Mucosa of rectum (tissue), 2 donors: ENCODE data around the gene SMAD5.

ENCODE experiments used
- H3K27ac ChIP-seq, 2 donors: one replicate each; pipeline ENCODE4 v1.7.0; 2013; ENCODE audit warnings: inconsistent platforms in 2 of 2, low read depth in 2 of 2, low read length in 2 of 2
- H3K27me3 ChIP-seq, 2 donors: one replicate each; pipeline ENCODE4 v1.7.0; 2013; ENCODE audit warnings: low read length in 2 of 2; ENCODE audit not compliant: control insufficient read depth in 2 of 2, insufficient read depth in 2 of 2
- H3K36me3 ChIP-seq, 2 donors: one replicate each; pipeline ENCODE4 v1.7.0; 2013; ENCODE audit warnings: low read length in 2 of 2; ENCODE audit not compliant: control insufficient read depth in 2 of 2, insufficient read depth in 2 of 2
- H3K4me1 ChIP-seq, 2 donors: one replicate each; pipeline ENCODE4 v1.7.0; 2013; ENCODE audit warnings: low read length in 2 of 2, mild to moderate bottlenecking in 1 of 2; ENCODE audit not compliant: control insufficient read depth in 2 of 2, insufficient read depth in 2 of 2
- H3K4me3 ChIP-seq, 2 donors: one replicate each; pipeline ENCODE4 v1.7.0; 2013; ENCODE audit warnings: low read length in 2 of 2
- H3K9ac ChIP-seq, 2 donors: one replicate each; pipeline ENCODE4 v1.7.0; 2013; ENCODE audit warnings: low read length in 2 of 2, low read depth in 1 of 2, mild to moderate bottlenecking in 1 of 2
- H3K9me3 ChIP-seq, 2 donors: one replicate each; pipeline ENCODE4 v1.7.0; 2013; ENCODE audit warnings: low read length in 2 of 2; ENCODE audit not compliant: control insufficient read depth in 2 of 2
- donor health status: healthy.
- donor health status: Normal muscosa, but diverticular disease.

SMAD5 gene

DNA sequence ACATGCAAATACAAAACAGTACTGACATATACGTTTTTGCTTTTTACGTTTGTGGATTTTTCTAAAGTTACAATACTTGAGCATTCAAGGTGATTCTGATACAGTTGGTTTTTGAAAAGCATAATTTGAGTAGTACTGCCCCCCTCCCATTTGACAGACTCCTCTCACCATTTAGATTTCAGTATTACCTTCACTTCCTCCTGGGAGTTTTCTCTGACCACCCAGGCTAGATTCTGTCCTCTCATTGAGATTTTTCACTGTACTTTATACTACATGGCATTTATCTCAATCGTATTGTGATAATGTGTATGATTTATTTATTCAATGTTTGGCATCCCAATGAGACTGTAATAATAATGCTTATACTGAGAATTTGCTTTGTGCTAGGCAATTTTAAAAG, 32.8 kb upstream of the SMAD5 start:
- Histone ChIP-seq H3K9ac (no peak overlapping the region), H3K27ac (no peak overlapping the region), H3K27me3 (no peaks in the 10 kb centered on the region), H3K4me3 (no peak overlapping the region), H3K4me1 (peaks cover 6 to 9% of the 10 kb centered on the region in 2 donors), H3K9me3 (no peaks in the 10 kb centered on the region), H3K36me3 (no peaks in the 10 kb centered on the region)

DNA sequence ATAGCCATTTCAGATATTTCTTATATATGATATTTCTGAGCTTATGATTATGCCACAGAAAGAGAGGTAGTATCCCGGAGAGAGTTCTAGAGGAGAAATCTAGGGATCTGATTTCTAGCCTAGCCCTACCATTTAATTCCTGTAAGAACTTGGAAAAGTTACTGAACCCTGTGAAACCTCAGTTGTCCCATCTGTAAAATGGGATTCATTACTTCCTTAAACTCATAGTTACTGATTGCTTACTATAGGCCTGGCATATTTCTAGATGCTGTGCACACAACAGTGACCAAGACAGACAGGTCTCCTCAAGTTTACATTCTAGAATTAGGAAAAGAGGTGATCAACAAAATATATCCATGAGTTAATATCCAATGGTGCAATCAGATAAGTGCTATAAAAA, 30.8 kb upstream of the SMAD5 start:
- Histone ChIP-seq H3K4me3 (no peak overlapping the region), H3K9me3 (no peaks in the 10 kb centered on the region), H3K27ac (no peak overlapping the region), H3K9ac (no peak overlapping the region), H3K27me3 (no peaks in the 10 kb centered on the region), H3K4me1 (no peaks in the 10 kb centered on the region), H3K36me3 (no peaks in the 10 kb centered on the region)

DNA sequence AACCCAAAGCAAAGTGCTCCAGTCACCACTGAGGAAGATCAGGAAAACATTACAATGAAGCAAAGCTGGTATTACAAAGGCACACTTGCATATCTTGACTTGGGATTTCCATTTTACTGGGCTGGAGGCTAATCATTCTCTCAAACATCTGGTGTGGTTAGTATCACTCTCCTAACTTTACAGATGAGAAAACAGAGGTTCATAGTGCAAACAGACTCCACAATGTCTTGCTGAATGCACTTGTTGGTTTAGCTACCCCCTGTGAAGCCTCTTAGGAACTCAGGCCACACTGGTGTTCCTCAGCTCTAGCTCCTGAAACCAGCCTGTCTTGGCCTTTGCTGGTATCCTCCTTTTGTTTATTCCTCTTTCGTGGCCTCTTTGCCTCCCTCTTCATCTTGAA, 29.5 kb upstream of the SMAD5 start:
- H3K36me3 ChIP-seq: no peaks in the 10 kb centered on the region
- no peak overlapping the region for H3K27ac ChIP-seq
- no peak overlapping the region for H3K9ac ChIP-seq
- no peaks in the 10 kb centered on the region for H3K4me1 ChIP-seq
- no peak overlapping the region for H3K4me3 ChIP-seq
- H3K27me3 ChIP-seq: no peaks in the 10 kb centered on the region
- H3K9me3 ChIP-seq: no peaks in the 10 kb centered on the region

DNA sequence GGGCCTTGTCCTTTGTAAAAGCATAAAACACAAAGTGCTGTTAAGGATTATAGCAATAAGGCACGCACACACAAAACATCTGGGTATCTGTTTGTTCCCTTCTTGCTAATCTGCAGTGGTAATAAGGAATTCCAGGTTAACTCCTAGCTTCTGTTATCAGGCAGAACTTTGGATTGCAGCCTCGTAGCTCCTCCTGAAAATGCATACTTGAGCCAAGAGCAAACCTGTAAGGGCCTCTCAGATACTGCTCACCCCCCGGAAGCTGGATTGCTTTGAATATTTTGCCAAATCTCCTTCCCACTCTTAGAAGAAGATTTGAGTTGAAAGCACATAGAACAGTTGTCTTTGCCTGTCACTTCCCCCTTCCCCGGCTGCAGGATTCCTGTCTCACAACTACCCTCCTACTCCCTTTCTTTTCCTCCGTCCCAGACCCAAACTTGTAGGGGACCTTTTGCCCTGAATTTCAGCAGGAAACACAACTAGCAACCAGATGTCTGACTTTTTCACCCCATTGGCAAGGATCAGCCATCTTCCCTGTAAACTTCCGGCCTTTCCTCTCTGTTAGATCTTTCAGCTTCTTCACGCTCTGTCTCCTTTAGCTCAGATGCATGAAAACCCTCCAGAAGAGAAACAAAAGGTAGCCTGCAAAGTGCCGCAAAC, 28.2 kb upstream of the SMAD5 start:
- Histone ChIP-seq H3K4me1 (no peaks in the 10 kb centered on the region), H3K9me3 (no peaks in the 10 kb centered on the region), H3K27ac (no peak overlapping the region), H3K27me3 (no peaks in the 10 kb centered on the region), H3K9ac (no peak overlapping the region), H3K36me3 (no peaks in the 10 kb centered on the region), H3K4me3 (no peak overlapping the region)

DNA sequence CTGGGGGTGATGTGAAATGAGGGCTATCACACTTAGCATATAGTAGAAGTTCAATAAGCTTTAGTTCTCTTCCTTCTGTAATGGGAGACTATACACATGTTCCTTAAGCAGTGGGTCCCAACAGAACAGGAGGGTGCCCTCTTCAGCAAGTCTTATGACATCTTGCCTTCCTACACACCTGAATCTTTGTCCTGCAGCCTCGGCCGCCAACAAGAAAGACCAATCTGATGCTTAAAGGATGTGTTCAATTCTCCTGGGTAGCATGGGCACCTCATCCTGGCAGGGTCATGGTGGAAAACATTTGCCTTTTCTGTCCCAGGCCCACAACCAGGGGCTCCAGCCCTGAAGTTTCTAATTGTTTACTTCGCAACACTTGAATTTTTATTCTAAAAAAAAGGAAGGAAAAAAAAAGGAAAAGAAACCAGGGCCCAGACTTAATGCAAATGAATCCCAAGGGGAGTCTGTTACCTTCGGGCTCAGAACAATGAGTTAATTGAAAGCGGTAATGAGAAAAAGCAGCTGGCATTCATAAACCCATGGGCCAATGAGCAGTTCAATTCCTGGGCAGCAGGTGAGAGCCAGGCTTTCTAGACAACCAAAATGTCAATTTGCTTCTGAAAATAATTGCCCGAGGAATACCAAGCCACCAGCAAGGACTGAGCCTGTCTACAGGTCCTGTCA, 26.2 kb upstream of the SMAD5 start:
- Histone ChIP-seq H3K9me3 (no peaks in the 10 kb centered on the region), H3K27ac (no peak overlapping the region), H3K36me3 (no peaks in the 10 kb centered on the region)

DNA sequence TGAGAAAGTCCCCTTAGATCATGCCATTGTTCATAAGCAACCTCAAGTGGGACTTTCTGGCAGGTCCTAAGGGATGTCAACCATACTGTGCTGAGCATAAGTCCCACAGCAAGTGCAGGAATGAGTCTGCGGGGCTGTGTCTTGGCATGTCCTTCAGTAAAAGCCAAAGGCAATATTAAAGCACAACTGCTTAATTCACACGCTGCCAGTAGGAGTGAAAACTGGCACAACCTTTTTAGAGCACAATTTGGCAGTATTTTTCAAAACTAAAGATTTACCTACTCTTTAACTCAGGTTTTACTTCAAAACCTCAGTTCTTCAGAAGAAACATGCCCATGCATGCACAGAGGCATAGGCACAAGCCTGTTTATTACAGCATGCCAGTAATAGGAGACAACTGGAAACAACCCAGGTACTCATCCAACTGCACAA, 24.4 kb upstream of the SMAD5 start:
- Histone ChIP-seq H3K4me1 (no peaks in the 10 kb centered on the region), H3K27ac (no peak overlapping the region), H3K36me3 (no peaks in the 10 kb centered on the region), H3K9ac (no peak overlapping the region), H3K9me3 (no peaks in the 10 kb centered on the region), H3K27me3 (no peaks in the 10 kb centered on the region), H3K4me3 (no peak overlapping the region)

More for the DNA sequence above, 26.2 kb upstream of the SMAD5 start:
- no peaks in the 10 kb centered on the region for H3K4me1 ChIP-seq
- H3K4me3 ChIP-seq: no peak overlapping the region
- no peak overlapping the region for H3K9ac ChIP-seq
- H3K27me3 ChIP-seq: no peaks in the 10 kb centered on the region

DNA sequence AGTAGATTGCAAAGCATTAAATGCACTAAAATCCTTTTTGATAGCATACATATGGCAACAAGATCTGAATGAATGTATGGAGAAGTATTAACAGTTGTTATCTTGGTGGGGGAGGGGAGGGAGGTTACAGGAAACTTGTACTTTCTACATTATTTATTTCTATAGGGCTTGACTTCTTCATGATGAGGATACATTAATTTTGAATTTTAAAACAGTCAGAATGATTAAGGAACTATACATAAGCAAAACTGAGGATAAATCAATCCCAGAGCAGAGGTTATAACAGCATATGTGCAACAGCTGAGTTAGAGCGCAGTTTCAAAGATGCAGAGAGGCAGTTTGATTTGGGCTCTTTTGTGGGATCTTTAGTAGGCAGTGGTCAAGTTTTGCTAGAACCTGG, 23.9 kb upstream of the SMAD5 start:
- H3K27me3 ChIP-seq: no peaks in the 10 kb centered on the region
- no peak overlapping the region for H3K27ac ChIP-seq
- no peaks in the 10 kb centered on the region for H3K4me1 ChIP-seq
- H3K9ac ChIP-seq: no peak overlapping the region
- H3K4me3 ChIP-seq: no peak overlapping the region
- no peaks in the 10 kb centered on the region for H3K9me3 ChIP-seq
- no peaks in the 10 kb centered on the region for H3K36me3 ChIP-seq

DNA sequence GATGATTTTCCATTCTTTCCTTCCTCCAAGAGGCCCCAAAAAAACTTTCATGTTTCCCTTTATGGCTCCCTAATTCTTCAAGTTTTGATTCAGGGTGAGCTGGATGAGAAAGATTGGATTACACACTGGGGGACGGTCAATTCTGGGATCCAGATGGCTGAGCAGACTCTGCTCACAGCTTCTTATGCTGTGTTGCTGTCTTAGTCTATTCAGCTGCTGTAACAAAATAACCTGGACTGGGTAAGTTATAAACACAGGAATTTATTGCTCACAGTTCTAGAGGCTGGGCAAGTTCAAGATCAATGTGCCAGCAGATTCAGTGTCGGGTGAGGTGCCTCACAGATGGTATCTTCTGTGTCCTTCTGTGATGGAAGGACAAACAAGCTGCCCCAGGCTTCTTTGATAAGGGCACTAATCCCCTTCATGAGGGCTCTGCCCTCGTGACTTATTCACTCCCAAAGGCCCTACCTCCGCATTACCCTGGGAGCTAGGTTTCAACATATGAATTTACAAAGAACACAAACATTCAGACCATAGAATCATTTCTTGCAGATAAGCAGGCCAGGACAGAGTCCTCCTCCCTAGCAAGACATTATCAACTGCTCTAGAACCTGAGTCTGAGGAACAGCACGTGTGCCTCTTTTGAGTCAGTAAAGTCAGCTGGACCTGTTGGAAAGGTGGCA, 23.1 kb upstream of the SMAD5 start:
- no peak overlapping the region for H3K27ac ChIP-seq

DNA sequence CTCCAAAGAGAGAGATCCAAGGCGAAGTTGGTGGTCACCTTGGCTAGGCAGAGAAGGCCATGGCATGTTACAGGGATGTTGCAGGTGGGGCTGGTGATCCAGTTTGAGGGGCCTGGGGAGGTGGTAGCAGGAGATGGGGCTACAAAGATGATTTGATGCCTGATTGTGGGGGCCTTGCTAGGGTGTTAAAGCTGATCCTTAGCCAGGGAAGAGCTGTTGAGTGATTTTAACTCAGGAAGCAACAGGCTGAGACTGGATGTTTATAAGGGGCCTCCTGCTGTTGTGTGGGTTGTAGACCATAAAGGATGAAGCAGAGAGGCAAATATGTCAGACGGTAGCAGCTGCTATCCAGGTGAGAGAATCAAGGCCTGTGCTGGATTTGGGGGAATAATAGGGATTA, 19.0 kb upstream of the SMAD5 start:
- no peak overlapping the region for H3K4me3 ChIP-seq
- H3K9me3 ChIP-seq: no peaks in the 10 kb centered on the region
- H3K9ac ChIP-seq: no peak overlapping the region
- no peaks in the 10 kb centered on the region for H3K4me1 ChIP-seq
- no peaks in the 10 kb centered on the region for H3K36me3 ChIP-seq
- no peaks in the 10 kb centered on the region for H3K27me3 ChIP-seq
- no peak overlapping the region for H3K27ac ChIP-seq

More for the DNA sequence above, 23.1 kb upstream of the SMAD5 start:
- Histone ChIP-seq H3K4me1 (no peaks in the 10 kb centered on the region), H3K9me3 (no peaks in the 10 kb centered on the region), H3K36me3 (no peaks in the 10 kb centered on the region), H3K9ac (no peak overlapping the region), H3K4me3 (no peak overlapping the region), H3K27me3 (no peaks in the 10 kb centered on the region)

DNA sequence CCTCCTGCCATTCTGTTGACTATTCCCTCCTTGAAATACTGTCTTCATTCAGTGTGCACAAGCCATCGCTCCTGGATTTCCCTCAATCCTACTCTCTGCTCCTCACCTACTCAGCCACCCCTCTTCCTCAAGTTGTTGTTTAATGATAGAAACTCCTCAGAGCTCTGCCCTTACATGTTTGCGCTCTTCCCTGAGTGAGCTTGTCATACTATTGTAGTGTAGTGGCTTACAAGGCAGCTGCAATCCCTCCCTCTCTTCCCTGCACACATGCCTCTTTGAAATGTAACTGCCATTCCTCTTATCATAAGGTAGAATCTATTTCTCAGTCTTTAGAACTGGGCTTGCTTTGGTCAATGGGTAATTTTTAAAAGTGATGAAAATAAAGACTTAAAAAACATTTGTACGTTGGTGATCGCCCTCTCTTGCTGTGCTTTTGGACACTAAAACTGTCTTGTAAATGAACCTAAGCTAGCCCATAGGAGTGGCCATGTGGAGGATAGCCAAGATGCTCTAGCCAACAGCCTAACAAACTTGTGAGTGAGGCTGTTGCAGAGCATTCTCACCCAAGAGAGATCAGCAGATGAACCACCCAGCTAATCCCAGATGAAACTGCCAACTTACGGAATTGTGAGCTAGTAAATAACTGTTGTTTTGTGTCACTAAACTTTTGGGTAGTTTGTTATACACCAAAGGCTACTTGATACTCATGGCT, 18.1 kb upstream of the SMAD5 start:
- no peak overlapping the region for H3K9ac ChIP-seq
- H3K27me3 ChIP-seq: no peaks in the 10 kb centered on the region
- no peak overlapping the region for H3K27ac ChIP-seq
- H3K36me3 ChIP-seq: no peaks in the 10 kb centered on the region
- no peaks in the 10 kb centered on the region for H3K4me1 ChIP-seq
- no peak overlapping the region for H3K4me3 ChIP-seq
- H3K9me3 ChIP-seq: no peaks in the 10 kb centered on the region
